Midbrain (tissue), 1 donor: ENCODE data around the gene BTF3.

Experiments
- DNase-seq: peaks from one replicate; lab custom pipeline; 2025; lab: John Stamatoyannopoulos, UW

Gene BTF3

DNA sequence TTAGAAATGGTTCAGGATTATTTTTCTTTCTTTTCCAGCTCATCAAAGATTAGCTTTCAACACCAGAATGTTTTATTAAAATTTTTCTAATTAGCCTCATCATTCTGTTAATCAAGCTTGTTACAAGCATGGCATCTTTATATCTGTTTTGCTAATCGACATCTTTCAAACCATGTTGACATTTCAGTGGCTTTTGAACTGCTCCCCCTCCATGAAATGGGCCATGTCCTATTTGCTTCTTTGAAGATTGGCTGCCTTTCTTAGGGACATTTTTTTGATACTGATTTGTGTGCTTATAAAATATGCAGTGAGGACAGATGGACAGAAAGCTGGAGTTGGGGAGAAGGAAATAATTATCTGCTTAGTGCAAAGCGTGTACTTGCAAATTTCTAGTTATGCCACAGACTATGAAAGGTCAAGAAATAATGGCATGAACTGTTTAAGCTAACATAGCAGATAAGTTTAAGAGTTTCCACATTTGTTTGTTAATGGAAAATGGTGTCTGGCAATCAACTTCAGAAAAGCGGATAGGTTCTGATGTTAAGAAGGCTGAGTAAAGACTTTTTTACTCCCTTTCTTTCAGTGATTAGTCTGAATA lies 27.5 kb downstream of the BTF3 start:
- no peak for DNase-seq

DNA sequence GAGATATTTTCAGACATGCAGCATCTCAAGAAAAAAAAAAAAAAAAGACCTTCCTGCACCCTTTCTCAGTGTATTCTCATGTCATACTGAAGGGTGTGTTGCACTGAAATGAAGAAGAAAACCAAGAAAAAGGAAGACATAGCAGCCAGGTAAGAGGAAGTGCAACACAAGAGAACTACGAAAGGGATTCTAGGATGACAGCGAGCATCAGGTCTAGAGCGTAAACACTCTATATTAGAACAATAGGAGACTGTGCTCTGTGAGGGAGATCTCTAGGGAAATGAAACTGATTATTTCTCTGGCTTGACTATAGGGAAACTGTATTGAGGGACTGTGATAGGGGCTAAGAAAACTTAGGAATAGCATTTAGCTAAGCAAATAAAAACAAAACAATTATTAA lies 30.0 kb downstream of the BTF3 start:
- no peak for DNase-seq

DNA sequence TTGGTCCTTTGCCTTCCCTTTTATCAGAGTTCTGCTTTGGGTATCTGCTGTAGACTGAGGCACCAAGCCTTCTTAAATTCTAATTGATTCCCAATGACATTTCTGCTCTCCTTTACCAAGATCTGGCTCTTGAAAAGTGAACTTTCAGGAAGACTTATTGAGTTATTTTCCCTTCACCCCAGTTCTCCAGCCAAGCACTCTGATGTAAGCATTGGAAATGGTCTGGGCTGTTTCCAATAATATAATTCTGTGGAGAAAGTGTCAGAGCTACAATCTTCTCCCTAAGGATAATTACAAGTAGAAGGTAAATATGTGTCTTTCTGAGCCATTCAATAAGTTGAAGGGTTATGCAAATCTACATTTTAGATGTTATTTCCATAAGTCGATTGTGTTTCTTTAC lies 30.8 kb downstream of the BTF3 start:
- no peak for DNase-seq

DNA sequence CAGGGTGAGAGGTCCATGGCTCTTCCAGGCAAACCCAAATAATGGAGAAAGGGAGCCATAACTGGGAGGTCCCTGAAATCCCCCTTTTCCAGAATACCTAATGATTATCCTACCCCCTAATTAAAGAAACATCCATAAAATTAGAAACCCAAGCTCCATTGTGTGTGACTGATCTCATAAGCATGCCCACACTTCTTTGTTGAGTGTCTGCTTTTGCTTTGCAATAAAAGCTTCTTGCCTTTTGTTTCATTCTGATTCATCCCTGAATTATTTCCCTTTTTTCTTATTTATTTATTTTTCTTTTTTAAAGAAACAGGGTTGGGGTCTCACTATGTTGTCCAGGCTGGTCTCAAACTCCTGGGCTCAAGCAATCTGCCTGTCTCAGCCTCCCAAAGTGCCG lies 33.1 kb downstream of the BTF3 start:
- no peak for DNase-seq

DNA sequence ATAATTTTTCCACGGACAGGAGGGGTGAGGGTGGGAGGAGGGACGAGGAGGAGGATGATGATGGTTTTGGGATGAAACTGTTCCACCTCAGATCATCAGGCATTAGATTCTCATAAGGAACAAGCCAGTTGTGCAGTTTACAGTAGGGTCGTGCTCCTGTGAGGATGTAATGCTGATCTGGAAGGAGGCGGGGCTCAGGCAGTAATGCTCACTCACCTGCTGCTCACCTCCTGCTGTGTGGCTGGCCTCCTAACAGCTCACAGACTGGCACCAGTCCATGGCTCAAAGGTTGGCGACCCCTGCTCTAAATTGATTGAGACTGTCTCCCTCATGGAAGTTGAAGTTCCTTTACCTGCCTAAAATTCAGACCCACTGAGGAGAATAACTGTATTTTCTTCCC lies 34.0 kb downstream of the BTF3 start:
- DNase-seq, result no peak

DNA sequence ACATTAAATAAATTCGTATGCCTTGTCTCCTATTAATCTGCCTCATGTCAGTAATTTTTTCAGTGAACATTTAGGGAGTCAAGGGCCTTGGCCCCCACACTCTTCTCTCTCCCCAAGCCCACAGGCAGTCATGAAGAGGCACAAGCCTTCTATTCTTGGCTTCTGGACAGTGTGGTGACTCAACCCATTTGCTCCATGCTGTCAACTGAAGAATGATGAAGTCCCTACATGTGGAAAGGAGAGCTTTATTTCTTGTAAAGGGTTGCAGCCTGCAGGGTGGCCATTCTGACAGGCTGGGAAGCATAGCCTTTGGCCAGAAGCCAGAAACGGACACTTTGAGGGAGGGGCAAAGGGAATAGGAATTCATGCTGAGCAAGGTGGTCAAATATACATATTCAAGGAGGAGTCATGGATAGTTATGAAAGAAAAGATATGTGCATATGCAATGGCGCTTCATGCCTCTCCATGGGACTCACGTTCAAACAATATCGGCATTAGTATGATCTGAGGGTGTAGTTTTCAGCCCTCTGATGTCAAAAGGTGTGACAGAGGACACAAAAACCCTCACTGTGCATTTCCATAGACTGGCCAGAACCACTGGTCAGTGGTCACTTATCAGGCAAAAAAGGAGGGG lies 35.9 kb downstream of the BTF3 start:
- no peak for DNase-seq

DNA sequence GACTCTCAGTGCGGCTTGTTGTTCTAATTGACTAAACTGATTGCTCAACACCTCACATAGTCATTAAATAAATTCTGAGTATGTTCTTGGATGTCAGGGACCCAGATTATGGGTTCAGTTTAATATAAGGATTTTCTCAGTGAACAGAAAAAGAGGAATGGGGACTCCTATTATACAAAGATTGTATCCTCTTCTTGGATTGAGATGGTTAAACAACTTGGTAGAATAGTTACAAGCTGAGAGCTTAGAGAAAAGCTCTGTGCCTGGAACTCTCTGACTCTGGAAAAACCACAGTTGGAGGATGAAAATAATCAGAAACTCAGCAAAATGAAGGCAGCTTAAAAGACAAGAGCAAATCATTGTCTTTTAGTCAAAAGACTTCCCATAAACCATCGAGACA lies 36.7 kb downstream of the BTF3 start:
- no peak for DNase-seq

DNA sequence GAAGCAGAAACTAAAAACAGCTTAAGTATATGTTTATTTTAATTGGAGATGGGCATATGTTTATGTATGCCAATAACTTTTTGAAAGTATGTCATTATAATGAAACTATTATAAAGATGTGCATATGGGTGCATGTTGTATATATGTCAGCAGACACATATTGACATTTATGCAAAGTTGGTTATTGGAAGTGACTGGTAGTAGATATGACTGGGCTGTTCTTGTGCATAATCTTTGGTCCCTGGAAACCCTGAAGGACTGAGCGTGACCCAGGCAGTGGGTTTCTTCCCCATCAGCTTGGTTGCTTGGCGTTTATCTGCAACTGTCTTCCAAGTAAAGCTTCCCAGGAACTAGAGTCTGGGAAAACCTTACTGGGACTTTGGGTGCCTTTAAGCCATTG lies 41.5 kb downstream of the BTF3 start:
- no peak for DNase-seq

DNA sequence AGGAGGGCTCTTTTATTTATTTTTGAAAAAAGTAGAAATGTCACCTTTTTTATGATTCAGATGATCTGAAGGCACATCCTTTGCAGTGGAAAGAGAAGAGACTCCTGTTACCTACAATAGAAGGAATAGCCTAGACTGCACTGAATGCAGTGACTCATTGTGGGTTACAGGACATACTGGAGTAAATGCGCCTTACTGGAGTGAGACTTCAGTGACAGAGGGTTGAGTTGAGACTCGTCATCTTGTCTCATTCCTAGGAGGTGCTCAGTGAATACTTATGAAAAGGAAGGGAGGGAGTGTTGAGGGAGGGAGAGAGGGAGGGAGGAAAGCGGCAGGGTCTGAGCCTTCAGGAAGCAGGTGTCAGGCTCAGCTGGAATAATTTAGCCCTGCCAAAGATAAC lies 42.0 kb downstream of the BTF3 start:
- DNase-seq, result no peak

DNA sequence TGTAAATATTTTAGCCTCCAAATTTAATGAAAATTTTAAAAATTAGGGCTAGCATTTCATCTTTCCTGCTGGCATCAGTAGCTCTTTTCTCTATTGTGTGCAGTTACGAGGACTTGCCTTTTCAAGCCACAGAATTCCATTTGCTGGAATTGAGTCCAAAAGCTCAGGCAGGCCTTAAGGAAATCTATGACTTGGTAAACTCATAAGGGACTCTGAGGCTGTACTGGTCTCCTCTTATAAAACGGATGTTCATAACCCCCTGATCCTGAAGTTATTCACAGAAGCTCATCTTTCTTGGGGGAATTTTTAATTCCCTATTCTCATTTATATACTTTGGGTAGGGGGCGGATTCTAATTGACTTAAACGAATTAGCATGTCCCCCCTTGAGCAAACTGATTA lies 43.8 kb downstream of the BTF3 start:
- no peak for DNase-seq

DNA sequence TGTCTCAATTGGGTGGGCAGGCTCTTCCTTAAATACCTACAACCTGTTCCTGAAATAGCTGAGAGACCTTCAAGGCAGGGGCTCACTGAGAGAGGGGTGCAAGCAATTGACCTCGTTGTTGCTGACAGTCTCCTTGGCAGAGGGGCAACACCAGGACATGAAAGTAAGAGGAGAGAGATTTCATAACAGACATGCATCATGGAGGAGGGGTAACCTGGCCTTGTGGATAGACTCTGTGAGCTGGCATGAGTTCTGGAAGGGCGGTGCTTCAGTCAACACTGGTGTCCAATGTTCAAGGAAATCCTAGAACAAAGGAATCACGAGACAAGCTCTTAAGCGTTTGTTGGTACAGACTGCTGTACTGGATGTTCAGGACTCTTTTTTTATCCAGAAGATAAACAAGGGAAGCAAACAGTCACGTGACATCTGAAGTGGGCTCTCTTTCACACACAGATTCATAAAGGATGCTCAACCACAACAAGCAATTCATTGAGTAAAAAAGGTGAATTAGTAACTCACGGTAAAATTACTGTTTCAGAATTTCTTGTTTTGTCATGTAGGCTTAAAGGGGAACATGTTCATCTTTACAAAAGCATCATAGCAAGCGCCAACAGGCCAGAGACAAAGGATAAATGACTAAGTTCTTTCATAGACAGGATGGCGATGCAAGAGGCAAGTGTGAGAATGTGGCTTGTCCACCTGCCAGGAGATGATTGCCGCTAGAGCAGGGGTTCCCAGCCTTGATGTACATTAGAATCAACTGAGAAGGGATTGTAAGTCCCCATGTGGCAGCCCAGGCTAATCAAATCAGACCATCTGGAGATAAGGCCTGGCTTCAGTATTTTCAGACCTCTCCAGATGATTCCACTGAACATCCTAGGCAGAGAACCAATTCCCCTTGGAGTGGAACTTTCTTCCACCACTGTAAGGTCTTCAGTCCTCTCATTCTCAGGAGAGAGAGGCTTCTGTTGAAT lies 46.5 kb downstream of the BTF3 start:
- DNase-seq, result no peak

DNA sequence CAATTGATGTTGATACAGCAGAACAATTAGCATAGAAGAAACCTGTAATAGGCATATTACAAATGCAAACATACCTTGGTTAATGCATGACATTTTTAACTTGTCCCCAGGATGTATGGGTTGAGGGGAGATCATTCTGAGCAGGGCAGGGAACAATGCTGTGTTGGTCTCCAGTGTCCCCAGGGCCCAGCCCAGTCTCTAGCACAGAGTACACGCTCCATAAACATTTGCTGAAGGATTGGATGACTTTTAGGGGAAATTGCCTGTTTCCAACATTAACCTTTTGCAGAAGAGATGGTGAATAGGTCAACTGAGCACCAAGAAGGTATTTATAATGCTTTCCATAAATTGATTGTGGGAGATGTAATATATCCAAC lies 47.1 kb downstream of the BTF3 start:
- no peak for DNase-seq

DNA sequence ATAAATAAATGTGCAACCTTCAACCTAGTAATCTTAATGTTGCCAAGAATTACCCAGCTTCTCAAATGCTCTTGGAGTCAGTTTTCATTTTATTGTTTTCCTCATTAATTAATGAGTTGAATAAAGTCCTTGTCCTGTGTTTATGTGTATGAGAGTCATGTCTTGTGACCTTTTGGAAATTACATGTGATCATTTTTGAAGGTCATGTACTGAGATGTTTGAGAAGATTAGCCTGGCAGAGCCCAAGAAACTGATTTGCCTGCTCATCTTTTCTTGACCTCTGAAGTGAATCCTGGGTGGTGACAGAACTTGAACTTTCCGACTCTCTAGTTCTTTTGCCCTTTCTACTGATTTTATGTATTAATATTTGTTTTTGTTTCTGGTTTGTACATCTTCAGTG lies 51.8 kb downstream of the BTF3 start:
- no peak for DNase-seq

DNA sequence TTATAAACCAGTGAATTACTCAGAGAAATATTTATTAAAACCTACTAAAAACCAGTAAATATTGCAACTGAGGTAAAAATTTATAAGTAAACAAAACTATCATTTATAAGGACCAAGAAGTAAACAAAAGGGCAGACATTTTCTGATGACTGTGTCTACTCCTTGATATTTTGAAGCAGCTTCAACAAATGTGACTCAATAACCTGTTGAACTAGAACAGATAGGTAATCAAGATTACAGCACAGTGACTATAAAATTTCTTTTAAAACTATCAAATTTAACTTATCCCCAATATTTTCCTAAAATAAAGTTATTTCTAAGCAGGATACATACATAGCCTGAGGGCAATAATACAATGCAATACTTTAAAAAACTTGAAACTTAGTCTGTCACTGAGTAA lies 54.4 kb downstream of the BTF3 start:
- no peak for DNase-seq
